Hematopoietic multipotent progenitor cell treated with erythropoietin and hydrocortisone succinate and interleukin-3 and kit ligand, for 15 days (in vitro differentiated cells): ENCODE measurements around the gene DEF6.
"Not testable (repeated sequence)": the region's sequence is repeated elsewhere in the genome, so short reads cannot be mapped to it uniquely, and the experiment has no call there.

ENCODE experiments used
- DNase-seq: peaks from one replicate; pipeline ENCODE4 v3.0.0-alpha.2; 2015; ENCODE audit warnings: low spot score

Gene DEF6

GRCh38 chr6:35282472-35282871, 15.1 kb upstream of the DEF6 start:
- DNase-seq = no peak

- no peak for DNase-seq
Measured at GRCh38 chr6:35283361-35283760, 14.3 kb upstream of the DEF6 start.

DNA sequence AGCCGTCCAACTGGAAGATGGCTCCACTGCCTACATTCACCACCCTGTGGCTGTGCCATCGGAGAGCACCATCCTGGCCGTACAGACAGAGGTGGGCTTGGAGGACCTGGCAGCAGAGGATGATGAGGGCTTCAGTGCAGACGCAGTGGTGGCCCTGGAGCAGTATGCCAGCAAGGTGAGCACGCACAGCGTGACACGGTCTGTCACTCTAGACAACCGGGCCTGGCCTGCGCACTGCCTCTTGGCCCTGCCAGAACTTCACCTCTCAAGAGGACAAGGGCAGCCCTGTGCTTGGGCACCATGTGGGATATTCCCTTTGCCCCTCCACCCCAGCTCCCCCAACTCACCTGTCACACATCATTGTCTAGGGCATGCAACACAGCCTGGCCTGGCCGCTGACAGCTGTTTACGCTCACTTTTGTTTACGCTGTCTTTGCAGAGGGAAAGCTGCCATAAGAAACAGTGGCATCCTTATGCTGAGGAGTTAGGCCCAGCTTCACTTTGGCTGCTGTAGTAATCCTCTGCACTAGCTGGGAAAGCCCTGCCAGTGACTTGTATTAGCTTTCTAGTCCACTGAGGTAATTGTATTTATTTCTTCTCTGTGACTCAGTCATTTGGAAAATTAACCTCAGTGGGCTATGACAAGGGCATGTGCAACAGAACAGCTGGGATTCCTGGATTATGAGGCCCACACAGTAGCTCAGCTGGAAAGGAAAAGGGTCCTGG, 9.8 kb upstream of the DEF6 start:
- no peak for DNase-seq

GRCh38 chr6:35288834-35289233, 8.8 kb upstream of the DEF6 start:
- no peak for DNase-seq

GRCh38 chr6:35291491-35291890, 6.1 kb upstream of the DEF6 start:
- DNase-seq = no peak

GRCh38 chr6:35292494-35292893, 5.1 kb upstream of the DEF6 start:
- no peak for DNase-seq

GRCh38 chr6:35293681-35294080, 3.9 kb upstream of the DEF6 start:
- DNase-seq = no peak

- peak; percentile 45 for DNase-seq
Measured at GRCh38 chr6:35294308-35294945, 3.2 kb upstream of the DEF6 start.

DNA sequence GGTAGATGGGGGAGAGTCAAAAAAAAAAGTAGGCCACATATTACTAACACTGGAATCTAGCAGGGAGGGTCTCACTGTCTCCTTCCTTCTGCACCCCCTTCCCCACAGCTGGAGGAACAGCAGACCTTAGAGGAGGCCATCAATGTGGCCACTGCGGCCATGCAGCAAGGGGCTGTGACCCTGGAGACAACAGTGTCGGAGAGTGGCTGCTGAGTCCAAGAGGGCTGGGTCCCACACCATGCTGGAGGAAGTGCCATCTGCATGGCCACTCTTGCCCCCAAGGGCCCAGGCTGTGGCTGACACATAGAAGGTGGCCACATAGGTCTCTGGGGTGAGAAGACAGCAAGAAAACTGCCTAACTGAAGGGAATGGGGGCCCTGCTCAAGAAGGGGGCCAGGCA, 2.6 kb upstream of the DEF6 start:
- no peak for DNase-seq

DNA sequence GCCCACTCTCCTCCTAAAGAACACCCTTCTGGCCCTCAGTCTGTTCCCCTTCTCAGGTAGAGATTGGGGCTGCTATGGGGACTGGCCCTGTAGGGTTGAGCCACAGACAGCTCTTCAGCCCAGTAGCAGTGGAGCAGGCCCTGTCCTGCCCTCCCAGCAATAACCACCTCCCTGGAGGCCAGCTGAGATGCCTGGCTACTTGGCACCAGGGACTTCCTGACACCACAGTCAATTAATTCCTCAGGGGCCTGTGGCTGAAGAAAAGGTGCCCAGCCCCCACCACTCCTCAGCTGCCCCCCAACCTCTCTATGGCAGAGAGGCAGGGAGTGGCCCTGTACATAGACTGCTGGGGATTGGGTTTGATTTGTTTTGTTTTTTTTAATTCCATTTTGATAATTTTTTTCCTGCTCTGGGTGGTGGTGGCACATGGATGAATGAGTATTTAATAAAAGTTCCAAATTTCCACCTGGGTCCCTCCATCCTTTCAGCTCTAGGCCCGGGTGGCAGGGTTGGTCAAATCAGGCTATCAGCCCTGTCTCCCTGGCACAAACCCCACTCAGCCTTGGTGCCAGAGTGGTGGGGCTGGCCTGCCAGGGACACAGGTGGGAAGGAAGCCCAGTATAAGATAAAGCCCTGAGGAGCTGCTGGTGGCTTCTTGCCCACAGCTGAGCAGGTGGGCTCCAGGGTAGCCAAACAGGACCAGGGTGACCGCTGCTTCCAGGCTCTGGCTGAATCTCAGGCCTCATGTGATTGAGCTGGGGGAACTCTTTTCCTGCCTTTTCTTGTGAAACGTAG, 1.9 kb upstream of the DEF6 start:
- DNase-seq = no peak

DNA sequence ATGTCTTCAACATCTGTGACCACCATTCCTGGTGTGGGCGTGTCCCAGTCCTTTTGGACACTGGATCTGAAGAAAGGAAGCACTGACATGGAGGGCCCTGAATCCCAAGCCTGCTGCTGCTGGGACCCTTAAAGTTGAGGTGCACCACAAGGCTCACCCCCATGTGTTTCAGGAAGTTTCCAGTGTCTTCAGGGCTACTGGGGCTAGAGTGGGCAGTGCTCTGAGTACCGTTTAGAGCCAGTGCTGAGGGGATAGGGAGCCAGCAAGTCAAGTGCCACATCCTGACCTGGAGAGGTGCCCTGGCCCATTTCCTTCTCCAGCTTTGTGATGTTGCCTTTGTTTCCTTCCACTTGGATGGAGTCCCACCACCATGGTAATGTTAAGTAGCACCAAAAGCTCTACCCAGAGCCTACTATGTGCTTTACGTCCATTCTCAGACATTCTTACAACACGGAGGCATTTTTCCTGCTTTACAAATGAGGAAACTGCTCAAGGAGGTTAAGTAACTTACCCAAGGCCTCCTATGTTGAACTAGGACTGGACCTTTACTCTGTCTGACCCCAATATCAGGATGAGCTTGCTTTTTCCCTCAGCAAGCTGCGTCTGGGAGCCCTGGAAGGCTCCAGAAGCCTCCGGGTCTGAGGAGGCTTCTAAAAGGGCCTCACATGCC, 552 bp upstream of the DEF6 start:
- no peak for DNase-seq

GRCh38 chr6:35298625-35299140, 1.1 kb downstream of the DEF6 start:
- DNase-seq = no peak

DNA sequence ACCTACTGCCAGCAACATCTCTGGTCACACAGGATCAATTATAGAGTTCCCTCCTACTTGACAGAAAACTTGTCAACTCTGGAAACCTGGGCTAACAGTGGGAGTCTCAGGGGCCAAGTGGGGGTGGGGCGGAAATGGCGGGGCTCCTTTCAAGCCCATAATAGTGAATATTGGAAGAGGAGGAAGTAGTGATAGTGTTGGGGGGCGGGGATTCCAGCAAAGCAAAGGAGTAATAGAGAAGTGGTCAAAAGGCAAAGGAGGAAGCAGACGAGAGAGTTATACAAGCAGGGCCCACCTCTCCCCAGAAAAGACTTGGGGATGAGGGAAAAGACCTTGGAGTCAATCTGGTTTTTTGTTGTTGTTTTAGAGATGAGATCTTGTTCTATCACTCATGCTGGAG, 2.1 kb downstream of the DEF6 start:
- no peak for DNase-seq

DNA sequence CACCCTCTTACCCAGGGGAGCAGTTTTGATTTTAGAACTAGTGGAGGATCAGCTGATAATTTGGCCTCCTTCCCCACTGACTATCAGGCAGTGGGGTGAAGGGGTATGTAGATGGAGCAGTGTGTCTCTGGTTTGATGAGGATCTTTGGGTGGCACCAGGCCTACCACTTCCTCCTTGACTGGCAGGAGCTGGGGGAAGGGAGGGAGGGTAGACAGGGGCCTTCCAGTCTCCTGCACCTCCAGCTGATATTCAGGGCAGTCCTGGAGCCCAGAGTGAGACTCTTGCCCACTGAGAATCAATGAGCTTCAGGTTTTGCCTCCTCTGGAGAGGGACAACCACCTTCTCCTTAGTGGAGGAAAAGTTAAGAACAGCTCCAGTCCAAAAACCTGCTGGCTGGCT, 3.2 kb downstream of the DEF6 start:
- DNase-seq = no peak

DNA sequence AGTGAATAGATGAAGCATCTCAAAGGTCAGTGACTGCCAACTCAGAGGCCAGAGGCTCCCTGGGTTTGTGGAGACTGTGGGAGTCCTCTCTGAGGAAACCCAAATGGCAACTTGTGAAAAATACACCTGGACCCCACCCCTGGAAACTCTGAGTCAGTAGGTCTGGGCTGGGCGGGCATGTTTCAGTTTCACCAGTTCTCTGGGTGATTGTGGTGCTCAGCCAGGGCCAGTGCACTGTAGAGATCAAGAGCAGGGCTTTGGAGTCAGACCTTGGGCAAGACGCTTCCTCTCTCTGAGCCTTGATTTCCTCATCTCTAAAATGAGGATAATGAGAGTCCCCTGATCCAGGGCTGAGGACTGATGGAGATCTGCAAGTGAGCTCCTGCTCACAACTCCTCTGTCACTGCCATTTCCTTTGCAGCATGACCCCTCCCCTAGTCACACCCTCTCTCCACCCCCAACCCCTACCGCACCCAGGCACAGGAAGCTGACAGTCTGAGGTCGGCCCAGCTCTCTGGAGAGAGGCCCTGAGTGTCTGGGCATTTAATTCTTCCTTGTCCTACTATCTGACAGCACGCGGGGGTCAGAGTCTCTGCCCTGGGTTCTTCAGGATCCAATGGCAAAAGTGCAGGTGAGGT, 5.1 kb downstream of the DEF6 start:
- DNase-seq = no peak

DNA sequence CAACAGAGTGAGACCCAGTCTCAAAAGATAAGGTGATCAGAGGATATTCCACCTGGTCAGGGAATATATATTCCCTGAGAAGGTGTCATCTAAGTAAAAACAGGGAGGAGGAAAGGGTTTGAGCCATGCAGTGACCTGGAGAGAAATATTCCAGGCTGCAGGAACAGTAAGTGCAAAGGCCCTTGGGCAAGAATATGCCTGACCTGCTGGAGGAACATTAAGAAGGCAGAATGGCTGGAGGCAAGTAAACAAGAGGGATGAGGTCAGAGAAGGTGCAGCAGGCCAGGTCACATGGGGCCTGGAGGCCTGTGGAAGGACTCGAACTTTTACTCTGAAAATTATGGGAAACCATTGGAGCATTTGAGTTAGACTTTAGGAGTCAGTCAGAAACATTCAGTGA, 6.7 kb downstream of the DEF6 start:
- DNase-seq = no peak

GRCh38 chr6:35305117-35305516, 7.5 kb downstream of the DEF6 start:
- no peak for DNase-seq

DNA sequence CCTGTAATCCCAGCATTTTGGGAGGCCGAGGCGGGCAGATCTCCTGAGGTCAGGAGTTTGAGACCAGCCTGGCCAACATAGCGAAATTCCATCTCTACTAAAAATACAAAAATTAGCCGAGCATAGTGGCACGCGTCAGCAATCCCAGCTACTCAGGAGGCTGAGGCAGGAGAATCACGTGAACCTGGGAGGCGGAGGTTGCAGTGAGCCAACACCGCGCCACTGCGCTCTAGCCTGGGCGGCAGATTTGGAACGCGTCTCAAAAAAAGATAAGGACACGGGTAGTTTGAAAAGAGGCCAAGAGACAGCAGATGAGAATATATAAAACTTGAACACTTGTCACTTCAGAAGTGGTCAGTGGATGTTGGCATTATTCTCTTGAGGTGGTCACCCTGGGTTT, 9.5 kb downstream of the DEF6 start:
- not testable (repeated sequence) for DNase-seq

GRCh38 chr6:35308543-35308942, 10.9 kb downstream of the DEF6 start:
- not testable (repeated sequence) for DNase-seq

DNA sequence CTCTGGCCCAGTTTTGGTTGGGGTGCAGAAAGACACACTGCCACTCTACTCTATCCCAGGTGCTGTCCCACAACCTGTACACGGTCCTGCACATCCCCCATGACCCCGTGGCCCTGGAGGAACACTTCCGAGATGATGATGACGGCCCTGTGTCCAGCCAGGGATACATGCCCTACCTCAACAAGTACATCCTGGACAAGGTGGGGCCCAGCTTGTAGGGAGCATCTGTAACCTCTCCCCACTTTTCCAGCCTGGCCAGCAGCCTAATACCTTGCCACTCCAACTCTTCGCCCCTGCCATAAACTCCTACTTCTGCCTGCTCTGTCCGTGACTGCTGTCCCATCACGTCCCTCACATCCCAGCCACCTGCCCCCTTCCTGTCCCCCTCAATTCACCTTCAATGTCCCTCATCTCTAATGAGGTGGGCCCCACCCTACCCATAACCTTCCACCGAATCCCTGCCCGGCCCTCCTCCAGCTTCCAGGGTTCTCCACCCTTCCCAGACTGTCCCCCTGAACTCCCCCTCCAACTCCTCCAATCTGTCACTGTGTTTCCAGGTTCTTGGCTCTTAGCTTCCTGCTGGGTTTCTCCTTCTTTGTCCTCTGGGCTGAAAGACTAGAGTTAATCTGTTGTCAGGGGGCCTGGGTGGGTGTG, 12.1 kb downstream of the DEF6 start:
- DNase-seq = no peak

- DNase-seq = no peak
Measured at GRCh38 chr6:35310265-35310831, 12.7 kb downstream of the DEF6 start.
